HG03521 (cell line): Measurements from ENCODE around the gene AIF1.

Source experiments
- ATAC-seq: cut with Tn5 transposase; IDR thresholded peaks from one replicate; pipeline ENCODE4 v1.9.1; 2021; ENCODE audit warnings: mild to moderate bottlenecking, moderate library complexity; ENCODE audit not compliant: unreplicated experiment

The AIF1 gene

DNA sequence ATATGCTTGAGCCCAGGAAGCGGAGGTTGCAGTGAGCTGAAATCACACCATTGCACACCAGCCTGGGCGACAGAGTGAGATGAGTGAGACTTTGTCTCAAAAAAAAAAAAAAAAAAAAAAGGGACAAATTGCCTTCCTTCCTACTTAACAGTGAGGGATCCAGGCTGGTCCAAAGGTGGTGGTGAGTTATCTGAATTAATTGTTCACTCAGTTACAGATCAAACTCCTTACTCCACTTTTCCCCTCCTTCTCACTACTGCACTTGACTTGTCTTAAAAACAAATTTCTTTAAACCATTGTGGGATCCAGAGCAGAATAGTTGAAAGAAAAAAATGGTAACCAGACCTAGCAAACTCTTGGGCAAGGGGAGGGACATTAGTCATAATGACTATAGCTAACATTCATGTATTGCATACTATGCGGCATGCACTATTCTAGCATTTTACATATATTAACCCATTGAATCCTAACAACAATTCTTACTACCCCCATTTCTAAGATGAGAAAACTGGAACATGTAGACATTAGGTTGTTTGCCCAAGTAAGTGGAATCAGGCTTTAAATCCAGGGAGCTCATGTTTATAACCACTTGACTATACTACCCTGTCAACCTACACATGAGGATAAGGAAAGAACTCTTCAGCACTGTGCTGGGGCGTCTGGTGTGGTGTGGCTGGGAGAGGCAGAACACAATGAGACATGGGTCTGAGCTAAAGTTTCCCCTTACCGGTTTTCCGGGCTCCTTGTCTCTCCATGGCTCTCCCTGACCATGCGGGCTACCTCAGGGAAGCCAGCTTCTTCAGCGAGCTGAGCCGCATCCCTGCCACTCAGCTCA lies 48.3 kb downstream of the AIF1 start:
- no peak for ATAC-seq

DNA sequence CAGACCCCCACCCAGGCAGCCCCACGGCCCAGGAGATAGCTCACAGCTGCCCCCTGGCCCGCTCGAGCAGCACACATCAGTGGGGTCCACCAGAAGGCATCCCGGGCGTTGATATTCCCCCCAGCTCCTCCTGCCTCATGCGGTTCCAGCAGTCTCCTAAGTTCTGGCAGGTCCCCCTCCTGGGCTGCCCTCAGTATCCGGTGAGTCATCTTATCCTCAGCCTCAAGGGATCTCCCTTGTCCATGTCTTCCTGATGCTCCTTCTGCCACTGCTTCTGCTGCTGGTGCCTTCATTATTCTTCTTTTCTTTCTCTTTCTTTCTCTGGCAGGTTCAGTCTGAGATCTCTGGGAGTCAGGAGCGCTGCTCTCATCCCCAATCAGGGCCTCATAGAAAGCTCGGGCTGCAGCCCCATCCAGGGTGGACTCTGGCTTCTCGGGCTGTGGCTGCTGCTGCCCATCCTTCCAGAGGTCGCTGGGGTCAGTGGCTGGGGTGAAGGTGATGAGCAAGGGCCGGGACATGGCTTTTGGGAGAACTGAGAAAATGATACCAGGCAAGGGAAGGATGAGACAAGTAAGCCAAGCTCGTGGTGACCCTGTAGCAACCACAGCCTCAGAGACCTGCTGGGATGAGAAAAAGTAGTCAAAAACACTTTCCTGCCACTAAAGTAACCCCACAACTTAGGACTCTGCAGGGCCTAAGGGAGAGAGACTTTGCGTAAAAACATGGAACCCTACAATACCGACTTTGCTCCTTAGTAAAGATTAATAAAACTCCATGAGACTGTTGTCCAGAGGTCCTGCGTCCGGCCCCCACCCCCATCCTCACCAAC lies 49.1 kb downstream of the AIF1 start:
- no peak for ATAC-seq

DNA sequence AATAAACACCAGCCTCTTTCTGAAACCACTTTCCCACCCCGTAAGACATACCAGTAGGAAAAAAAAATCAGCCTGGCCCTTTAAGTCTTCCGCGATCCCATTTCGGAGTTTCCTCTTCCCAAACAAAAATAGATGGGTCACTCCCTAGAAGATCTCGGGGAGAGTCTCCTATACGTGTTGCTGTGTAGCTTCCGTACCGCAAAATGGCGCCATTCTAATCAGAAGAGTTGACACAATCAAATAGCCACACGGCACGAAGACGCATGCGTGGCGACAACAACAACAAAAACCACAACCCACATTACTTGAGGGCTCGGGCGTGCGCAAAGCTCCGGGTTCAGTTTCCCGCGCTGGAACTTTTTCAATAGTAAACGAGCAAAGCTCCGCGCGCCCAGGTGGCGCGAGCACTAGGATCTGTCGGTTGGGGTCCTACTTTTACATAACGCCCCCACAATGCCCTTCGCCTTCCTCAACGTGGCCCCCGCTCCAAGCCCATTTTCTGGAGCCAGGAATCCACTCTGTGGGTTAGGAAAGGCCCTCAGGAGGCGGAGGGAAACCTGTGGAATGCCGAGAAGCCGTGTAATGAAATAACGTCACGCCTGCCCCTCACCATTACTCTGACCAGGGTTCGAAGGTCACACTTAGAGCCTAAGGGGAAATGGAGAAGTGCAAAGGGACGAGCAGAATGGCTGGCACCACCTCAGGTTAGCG lies 49.9 kb downstream of the AIF1 start, which contains the start of gene GPANK1:
Gene GPANK1 (minus strand): TSS at position 208 of the 711 bp plus-strand sequence. CDS start 519 bp downstream, outside the sequence.
- peak; percentile 28 for ATAC-seq

DNA sequence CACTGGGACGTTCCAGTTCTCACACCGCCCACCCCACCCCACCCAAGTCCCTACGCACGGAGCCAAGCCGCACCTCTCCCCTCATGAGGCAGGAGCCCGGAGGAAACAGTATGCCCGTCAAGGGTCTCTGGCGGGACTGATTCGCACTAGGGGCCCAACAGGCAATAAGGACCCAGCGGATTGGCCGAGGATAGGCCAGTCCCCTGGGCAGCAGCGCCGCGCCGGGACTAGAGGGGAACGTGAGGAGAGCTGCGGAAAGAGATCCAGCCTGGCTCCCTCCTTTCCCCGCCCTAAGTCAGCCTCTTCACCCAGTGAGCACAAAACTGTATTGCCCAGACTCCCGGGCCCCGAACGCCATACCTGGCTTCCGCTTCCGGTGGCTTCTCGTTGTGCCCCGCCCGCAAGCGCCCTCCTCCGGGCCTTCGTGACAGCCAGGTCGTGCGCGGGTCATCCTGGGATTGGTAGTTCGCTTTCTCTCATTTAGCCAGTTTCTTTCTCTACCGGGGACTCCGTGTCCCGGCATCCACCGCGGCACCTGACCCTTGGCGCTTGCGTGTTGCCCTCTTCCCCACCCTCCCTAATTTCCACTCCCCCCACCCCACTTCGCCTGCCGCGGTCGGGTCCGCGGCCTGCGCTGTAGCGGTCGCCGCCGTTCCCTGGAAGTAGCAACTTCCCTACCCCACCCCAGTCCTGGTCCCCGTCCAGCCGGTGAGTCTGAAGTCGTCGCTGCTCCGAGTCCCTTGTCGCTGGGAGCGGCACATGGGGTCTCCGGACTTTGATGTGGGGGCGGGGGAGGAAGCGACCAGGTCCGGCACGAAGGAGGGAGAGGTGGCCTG lies 50.7 kb downstream of the AIF1 start, which contains the start of gene CSNK2B:
Gene CSNK2B (plus strand): TSS at position 580 of the 836 bp plus-strand sequence. CDS start 752 bp downstream, outside the sequence.
- ATAC-seq = peak; percentile 73

DNA sequence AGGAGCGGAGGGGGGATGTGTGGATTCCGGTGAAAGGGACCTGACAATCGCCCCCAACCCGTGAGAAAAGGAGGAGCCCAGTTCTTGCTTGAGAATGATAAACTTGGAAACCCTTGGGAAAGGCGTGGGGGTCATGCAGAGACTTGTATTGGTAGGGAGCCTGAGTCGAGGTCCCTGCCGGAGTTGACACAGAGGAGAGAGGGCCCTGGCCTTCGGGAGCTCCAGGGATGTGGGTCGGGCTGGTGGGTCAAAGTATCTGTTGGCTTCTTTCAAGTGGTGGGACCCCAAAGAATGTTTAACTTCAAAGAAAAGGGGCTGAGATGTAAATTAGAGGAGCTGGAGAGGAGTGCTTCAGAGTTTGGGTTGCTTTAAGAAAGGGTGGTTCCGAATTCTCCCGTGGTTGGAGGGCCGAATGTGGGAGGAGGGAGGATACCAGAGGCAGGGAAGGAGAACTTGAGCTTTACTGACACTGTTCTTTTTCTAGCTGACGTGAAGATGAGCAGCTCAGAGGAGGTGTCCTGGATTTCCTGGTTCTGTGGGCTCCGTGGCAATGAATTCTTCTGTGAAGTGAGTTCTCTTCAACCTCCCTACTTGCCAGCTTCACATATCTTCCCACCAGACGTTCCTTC lies 51.4 kb downstream of the AIF1 start:
- ATAC-seq = no peak
